H1 (cell line): ENCODE results near the gene MITF. TPM values are rescaled to one million over a fixed set of nuclear protein-coding genes. Genes with fewer than 3 reads are reported as not detected.

ENCODE experiments used
- ASH2L ChIP-seq: fragments of 200-600, 300-600 bp; sonication (generic); IDR thresholded peaks from one replicate; pipeline ENCODE4 v1.7.1; 2017; ENCODE audit warnings: low read length
- CHD1 ChIP-seq: IDR thresholded peaks from 2 replicates; pipeline ENCODE4 v1.6.1; 2012; ENCODE audit warnings: low read depth, low read length, improper control_type of control experiment
- EGR1 ChIP-seq: IDR thresholded peaks from 2 replicates; pipeline ENCODE4 v1.6.1; 2011; ENCODE audit warnings: low read depth, low read length, borderline replicate concordance
- EZH2 ChIP-seq: fragments of 200-600 bp; sonication (generic); IDR thresholded peaks from 2 replicates; pipeline ENCODE4 v1.7.1; 2012; ENCODE audit warnings: low read depth, mild to moderate bottlenecking, moderate library complexity, low read length, inconsistent platforms; ENCODE audit not compliant: severe bottlenecking
- FOSL1 ChIP-seq: IDR thresholded peaks from 2 replicates; pipeline ENCODE4 v1.6.1; 2011; ENCODE audit warnings: mild to moderate bottlenecking, low read depth, low read length, moderate library complexity; ENCODE audit not compliant: insufficient read depth
- HDAC6 ChIP-seq: IDR thresholded peaks from one replicate; pipeline ENCODE4 v1.7.1; 2012; ENCODE audit warnings: low read depth, mild to moderate bottlenecking, inconsistent platforms, low read length, moderate library complexity
- KDM4A ChIP-seq: IDR thresholded peaks from one replicate; pipeline ENCODE4 v1.7.1; 2012; ENCODE audit warnings: low read depth, mild to moderate bottlenecking, moderate library complexity, low read length, inconsistent platforms; ENCODE audit not compliant: severe bottlenecking
- polyA plus RNA-seq, 7 experiments: library from polyadenylated mRNA; depleted of rRNA in 3 of 7; stranded (reverse) in 5 of 7; unstranded in 2 of 7; fragments of >200 nt in 5 of 7; fragments of 200-250 nt in 2 of 7; gene quantifications; 1 replicate in 5 of 7; 2 replicates in 1 of 7; 4 replicates in 1 of 7; pipeline versions ENCODE4 v1.2.1 to v1.2.3, GENCODE V29; 2011 to 2013; ENCODE audit warnings: missing spikeins in 2 of 7, mixed read lengths in 2 of 7
- total RNA-seq: library from RNA; stranded (reverse); fragmentation: NEBNext Ultra II Directional; extraction: Animal tissue kit (Norgen Biotek cat#: 25700); gene quantifications from 2 replicates; pipeline ENCODE4 v1.2.1, GENCODE V29; 2021
- TF ChIP-seq, protein P1 (sequence below): fragments of 300-600 bp; sonication (generic); IDR thresholded peaks from 2 replicates; pipeline ENCODE4 v1.7.1; 2012; ENCODE audit warnings: low read length, moderate library complexity, mild to moderate bottlenecking, inconsistent platforms; ENCODE audit not compliant: insufficient replicate concordance
- TF ChIP-seq, protein P2 (sequence below): IDR thresholded peaks from 2 replicates; pipeline ENCODE4 v1.6.1; 2011; ENCODE audit warnings: low read depth, mild to moderate bottlenecking, low read length; ENCODE audit not compliant: insufficient read depth

MITF gene
- total and polyA plus RNA-seq, 2 of the 8 experiments (the other 6 are each of a cell fraction or from before 2014, with no cell fraction given) = 0.53 to 1.4 TPM

- TF ChIP-seq EZH2 = peak; percentile 48
- TF ChIP-seq KDM4A = peak; percentile 84
- no peak for TF ChIP-seq HDAC6
- TF ChIP-seq FOSL1 = no peak
- TF ChIP-seq ASH2L = peak; percentile 99
- no peak for TF ChIP-seq CHD1
- peak; percentile 61; the same call in 1 of the 2 replicates for TF ChIP-seq EGR1
- TF ChIP-seq, protein P1, sequence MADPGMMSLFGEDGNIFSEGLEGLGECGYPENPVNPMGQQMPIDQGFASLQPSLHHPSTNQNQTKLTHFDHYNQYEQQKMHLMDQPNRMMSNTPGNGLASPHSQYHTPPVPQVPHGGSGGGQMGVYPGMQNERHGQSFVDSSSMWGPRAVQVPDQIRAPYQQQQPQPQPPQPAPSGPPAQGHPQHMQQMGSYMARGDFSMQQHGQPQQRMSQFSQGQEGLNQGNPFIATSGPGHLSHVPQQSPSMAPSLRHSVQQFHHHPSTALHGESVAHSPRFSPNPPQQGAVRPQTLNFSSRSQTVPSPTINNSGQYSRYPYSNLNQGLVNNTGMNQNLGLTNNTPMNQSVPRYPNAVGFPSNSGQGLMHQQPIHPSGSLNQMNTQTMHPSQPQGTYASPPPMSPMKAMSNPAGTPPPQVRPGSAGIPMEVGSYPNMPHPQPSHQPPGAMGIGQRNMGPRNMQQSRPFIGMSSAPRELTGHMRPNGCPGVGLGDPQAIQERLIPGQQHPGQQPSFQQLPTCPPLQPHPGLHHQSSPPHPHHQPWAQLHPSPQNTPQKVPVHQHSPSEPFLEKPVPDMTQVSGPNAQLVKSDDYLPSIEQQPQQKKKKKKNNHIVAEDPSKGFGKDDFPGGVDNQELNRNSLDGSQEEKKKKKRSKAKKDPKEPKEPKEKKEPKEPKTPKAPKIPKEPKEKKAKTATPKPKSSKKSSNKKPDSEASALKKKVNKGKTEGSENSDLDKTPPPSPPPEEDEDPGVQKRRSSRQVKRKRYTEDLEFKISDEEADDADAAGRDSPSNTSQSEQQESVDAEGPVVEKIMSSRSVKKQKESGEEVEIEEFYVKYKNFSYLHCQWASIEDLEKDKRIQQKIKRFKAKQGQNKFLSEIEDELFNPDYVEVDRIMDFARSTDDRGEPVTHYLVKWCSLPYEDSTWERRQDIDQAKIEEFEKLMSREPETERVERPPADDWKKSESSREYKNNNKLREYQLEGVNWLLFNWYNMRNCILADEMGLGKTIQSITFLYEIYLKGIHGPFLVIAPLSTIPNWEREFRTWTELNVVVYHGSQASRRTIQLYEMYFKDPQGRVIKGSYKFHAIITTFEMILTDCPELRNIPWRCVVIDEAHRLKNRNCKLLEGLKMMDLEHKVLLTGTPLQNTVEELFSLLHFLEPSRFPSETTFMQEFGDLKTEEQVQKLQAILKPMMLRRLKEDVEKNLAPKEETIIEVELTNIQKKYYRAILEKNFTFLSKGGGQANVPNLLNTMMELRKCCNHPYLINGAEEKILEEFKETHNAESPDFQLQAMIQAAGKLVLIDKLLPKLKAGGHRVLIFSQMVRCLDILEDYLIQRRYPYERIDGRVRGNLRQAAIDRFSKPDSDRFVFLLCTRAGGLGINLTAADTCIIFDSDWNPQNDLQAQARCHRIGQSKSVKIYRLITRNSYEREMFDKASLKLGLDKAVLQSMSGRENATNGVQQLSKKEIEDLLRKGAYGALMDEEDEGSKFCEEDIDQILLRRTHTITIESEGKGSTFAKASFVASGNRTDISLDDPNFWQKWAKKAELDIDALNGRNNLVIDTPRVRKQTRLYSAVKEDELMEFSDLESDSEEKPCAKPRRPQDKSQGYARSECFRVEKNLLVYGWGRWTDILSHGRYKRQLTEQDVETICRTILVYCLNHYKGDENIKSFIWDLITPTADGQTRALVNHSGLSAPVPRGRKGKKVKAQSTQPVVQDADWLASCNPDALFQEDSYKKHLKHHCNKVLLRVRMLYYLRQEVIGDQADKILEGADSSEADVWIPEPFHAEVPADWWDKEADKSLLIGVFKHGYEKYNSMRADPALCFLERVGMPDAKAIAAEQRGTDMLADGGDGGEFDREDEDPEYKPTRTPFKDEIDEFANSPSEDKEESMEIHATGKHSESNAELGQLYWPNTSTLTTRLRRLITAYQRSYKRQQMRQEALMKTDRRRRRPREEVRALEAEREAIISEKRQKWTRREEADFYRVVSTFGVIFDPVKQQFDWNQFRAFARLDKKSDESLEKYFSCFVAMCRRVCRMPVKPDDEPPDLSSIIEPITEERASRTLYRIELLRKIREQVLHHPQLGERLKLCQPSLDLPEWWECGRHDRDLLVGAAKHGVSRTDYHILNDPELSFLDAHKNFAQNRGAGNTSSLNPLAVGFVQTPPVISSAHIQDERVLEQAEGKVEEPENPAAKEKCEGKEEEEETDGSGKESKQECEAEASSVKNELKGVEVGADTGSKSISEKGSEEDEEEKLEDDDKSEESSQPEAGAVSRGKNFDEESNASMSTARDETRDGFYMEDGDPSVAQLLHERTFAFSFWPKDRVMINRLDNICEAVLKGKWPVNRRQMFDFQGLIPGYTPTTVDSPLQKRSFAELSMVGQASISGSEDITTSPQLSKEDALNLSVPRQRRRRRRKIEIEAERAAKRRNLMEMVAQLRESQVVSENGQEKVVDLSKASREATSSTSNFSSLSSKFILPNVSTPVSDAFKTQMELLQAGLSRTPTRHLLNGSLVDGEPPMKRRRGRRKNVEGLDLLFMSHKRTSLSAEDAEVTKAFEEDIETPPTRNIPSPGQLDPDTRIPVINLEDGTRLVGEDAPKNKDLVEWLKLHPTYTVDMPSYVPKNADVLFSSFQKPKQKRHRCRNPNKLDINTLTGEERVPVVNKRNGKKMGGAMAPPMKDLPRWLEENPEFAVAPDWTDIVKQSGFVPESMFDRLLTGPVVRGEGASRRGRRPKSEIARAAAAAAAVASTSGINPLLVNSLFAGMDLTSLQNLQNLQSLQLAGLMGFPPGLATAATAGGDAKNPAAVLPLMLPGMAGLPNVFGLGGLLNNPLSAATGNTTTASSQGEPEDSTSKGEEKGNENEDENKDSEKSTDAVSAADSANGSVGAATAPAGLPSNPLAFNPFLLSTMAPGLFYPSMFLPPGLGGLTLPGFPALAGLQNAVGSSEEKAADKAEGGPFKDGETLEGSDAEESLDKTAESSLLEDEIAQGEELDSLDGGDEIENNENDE = no peak
- TF ChIP-seq, protein P2, sequence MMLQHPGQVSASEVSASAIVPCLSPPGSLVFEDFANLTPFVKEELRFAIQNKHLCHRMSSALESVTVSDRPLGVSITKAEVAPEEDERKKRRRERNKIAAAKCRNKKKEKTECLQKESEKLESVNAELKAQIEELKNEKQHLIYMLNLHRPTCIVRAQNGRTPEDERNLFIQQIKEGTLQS = peak; percentile 49; the same call in 1 of the 2 replicates
Measured at GRCh38 chr3:69739204-69740102, at the start of gene MITF (continued).
